ENCODE measurements around the gene CXXC5.

- TF ChIP-seq CTCF (IDR thresholded peaks at IDR 0.05; ENCODE audit: poor library complexity, severe bottlenecking) (no peak), EP300 (conservative IDR thresholded peaks at IDR 0.05; ENCODE audit: poor library complexity, severe bottlenecking) (no peak), RAD21 (conservative IDR thresholded peaks at IDR 0.05) (no peak), POLR2AphosphoS5 (IDR thresholded peaks at IDR 0.05) (no peak), EZH2 (IDR thresholded peaks at IDR 0.05; ENCODE audit: borderline replicate concordance, insufficient read depth, low read length, poor library complexity, severe bottlenecking) (no peak), SMC3 (conservative IDR thresholded peaks at IDR 0.05; ENCODE audit: poor library complexity) (no peak), TAF1 (IDR thresholded peaks at IDR 0.05; ENCODE audit: low read depth) (no peak), MXI1 (conservative IDR thresholded peaks at IDR 0.05; ENCODE audit: poor library complexity, severe bottlenecking) (no peak)
- TF ChIP-seq, protein P1, sequence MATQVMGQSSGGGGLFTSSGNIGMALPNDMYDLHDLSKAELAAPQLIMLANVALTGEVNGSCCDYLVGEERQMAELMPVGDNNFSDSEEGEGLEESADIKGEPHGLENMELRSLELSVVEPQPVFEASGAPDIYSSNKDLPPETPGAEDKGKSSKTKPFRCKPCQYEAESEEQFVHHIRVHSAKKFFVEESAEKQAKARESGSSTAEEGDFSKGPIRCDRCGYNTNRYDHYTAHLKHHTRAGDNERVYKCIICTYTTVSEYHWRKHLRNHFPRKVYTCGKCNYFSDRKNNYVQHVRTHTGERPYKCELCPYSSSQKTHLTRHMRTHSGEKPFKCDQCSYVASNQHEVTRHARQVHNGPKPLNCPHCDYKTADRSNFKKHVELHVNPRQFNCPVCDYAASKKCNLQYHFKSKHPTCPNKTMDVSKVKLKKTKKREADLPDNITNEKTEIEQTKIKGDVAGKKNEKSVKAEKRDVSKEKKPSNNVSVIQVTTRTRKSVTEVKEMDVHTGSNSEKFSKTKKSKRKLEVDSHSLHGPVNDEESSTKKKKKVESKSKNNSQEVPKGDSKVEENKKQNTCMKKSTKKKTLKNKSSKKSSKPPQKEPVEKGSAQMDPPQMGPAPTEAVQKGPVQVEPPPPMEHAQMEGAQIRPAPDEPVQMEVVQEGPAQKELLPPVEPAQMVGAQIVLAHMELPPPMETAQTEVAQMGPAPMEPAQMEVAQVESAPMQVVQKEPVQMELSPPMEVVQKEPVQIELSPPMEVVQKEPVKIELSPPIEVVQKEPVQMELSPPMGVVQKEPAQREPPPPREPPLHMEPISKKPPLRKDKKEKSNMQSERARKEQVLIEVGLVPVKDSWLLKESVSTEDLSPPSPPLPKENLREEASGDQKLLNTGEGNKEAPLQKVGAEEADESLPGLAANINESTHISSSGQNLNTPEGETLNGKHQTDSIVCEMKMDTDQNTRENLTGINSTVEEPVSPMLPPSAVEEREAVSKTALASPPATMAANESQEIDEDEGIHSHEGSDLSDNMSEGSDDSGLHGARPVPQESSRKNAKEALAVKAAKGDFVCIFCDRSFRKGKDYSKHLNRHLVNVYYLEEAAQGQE (IDR thresholded peaks at IDR 0.05; ENCODE audit: borderline replicate concordance), result no peak
Observed at GRCh38 chr5:139684881-139685749, 37.0 kb downstream of the CXXC5 start.

All from neural cell (in vitro differentiated cells).